Endothelial cell (in vitro differentiated cells): Measurements from ENCODE around the gene RAMP2. TPM values are rescaled to one million over a fixed set of nuclear protein-coding genes. Genes with fewer than 3 reads are reported as not detected.
A peak's percentile ranks its signal among the peaks of the same experiment; 100 is the strongest.

Experiments
- DNase-seq: peaks from one replicate; pipeline ENCODE4 v3.0.0; 2021; ENCODE audit warnings: low spot score
- H3K27ac Mint-ChIP-seq: one replicate; pipeline ENCODE4 v1.8.0; 2021; ENCODE audit warnings: mixed read lengths, inconsistent platforms; ENCODE audit not compliant: unreplicated experiment
- H3K27me3 Mint-ChIP-seq: one replicate; pipeline ENCODE4 v1.8.0; 2021; ENCODE audit warnings: mild to moderate bottlenecking, moderate library complexity, mixed read lengths, inconsistent platforms; ENCODE audit not compliant: unreplicated experiment
- H3K36me3 Mint-ChIP-seq: one replicate; pipeline ENCODE4 v1.8.0; 2021; ENCODE audit warnings: mild to moderate bottlenecking, low read depth, mixed read lengths, inconsistent platforms; ENCODE audit not compliant: unreplicated experiment
- H3K4me1 Mint-ChIP-seq: one replicate; pipeline ENCODE4 v1.8.0; 2021; ENCODE audit warnings: mild to moderate bottlenecking, mixed read lengths, inconsistent platforms; ENCODE audit not compliant: unreplicated experiment
- H3K4me3 Mint-ChIP-seq: one replicate; pipeline ENCODE4 v1.8.0; 2021; ENCODE audit warnings: mild to moderate bottlenecking, mixed read lengths, inconsistent platforms; ENCODE audit not compliant: unreplicated experiment
- H3K9me3 Mint-ChIP-seq: one replicate; pipeline ENCODE4 v1.8.0; 2021; ENCODE audit warnings: mixed read lengths, inconsistent platforms; ENCODE audit not compliant: unreplicated experiment
- long read RNA-seq: library from polyadenylated mRNA; unstranded; transcript quantifications from one replicate; pipeline ENCODE4 v2.0.0, GENCODE V29; 2020; ENCODE audit not compliant: unreplicated experiment
- total RNA-seq: library from RNA; stranded (reverse); fragmentation: NEBNext Ultra II Directional; extraction: Animal tissue kit (Norgen Biotek cat#: 25700); gene quantifications from one replicate; pipeline ENCODE4 v1.2.1, GENCODE V29; 2021; ENCODE audit not compliant: unreplicated experiment
- TF ChIP-seq, protein P1 (sequence below): fragments of 200-600 bp; sonication (generic); IDR thresholded peaks from one replicate; pipeline ENCODE4 v1.5.0; 2021; ENCODE audit warnings: antibody characterized with exemption; ENCODE audit not compliant: unreplicated experiment

RAMP2 gene, protein sequence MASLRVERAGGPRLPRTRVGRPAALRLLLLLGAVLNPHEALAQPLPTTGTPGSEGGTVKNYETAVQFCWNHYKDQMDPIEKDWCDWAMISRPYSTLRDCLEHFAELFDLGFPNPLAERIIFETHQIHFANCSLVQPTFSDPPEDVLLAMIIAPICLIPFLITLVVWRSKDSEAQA
- total RNA-seq = 630 TPM
- long read RNA-seq, transcript RAMP2-203 (3 exons, 573 nt) = minor isoform, 17 of 213 reads
- long read RNA-seq, transcript RAMP2-205 (4 exons, 858 nt) = minor isoform, 7 of 213 reads
- long read RNA-seq, transcript RAMP2-201 (4 exons, 780 nt) = major isoform, 181 of 213 reads
- long read RNA-seq, partial matches to known transcripts = 4 of 213 reads
- long read RNA-seq, other reads (novel, unspliced or antisense) = 0 of 213 reads

DNA sequence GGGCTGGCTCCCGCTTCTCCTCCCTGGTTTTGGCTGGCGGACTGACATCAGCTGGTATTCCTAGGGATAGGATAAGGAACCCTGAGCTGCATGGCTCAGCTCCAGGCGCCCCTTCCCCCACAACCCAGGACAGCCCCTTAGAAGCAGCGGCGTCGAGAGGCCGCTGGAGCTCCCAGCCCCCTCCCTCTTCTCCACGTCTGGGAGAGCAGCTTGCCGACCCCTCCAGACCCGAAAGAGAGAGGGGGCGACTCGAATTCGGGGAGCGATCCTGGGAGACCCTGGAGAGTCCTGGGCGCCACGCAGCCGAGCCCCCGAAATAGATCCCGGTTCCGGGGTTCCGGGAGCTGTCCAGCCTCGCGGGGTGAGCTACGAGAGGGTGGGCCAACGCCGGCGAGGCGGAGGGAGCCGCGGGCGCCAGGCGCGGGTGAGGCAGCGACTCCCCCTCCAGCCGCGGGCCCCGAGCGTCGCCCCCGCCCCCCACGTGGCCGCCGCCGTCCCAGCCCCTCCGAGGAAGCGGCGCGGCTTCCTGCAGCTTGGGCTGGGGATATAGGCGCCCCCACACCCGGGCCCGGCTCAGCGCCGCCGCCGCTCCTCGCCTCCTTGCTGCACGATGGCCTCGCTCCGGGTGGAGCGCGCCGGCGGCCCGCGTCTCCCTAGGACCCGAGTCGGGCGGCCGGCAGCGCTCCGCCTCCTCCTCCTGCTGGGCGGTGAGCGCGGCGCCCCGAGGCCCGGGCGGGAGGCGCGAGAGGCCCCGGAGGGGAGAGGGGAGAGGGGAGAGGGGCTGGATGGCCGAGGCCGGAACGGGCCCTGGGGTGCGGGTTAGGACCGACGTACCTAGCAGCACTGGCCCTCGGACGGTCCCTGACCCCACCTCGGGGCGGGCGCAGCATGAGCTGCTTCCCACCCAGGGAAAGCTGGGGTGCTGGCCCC is at the start of gene RAMP2:
Gene RAMP2 (plus strand): TSS at position 576 of the 930 bp plus-strand sequence. CDS start 35 bp downstream, at position 611.
- Mint-ChIP-seq H3K4me1 (peaks cover 57% of the 10 kb centered on the region), H3K27ac (peak within 1 kb of the TSS; percentile 100), H3K9me3 (no peaks in the 10 kb centered on the region), H3K36me3 (peaks cover 15% of the 10 kb centered on the region), H3K27me3 (peaks cover 13% of the 10 kb centered on the region), H3K4me3 (peak within 1 kb of the TSS; percentile 91)
- DNase-seq = peak; percentile 65
- TF ChIP-seq, protein P1, sequence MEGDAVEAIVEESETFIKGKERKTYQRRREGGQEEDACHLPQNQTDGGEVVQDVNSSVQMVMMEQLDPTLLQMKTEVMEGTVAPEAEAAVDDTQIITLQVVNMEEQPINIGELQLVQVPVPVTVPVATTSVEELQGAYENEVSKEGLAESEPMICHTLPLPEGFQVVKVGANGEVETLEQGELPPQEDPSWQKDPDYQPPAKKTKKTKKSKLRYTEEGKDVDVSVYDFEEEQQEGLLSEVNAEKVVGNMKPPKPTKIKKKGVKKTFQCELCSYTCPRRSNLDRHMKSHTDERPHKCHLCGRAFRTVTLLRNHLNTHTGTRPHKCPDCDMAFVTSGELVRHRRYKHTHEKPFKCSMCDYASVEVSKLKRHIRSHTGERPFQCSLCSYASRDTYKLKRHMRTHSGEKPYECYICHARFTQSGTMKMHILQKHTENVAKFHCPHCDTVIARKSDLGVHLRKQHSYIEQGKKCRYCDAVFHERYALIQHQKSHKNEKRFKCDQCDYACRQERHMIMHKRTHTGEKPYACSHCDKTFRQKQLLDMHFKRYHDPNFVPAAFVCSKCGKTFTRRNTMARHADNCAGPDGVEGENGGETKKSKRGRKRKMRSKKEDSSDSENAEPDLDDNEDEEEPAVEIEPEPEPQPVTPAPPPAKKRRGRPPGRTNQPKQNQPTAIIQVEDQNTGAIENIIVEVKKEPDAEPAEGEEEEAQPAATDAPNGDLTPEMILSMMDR = peak; percentile 17

DNA sequence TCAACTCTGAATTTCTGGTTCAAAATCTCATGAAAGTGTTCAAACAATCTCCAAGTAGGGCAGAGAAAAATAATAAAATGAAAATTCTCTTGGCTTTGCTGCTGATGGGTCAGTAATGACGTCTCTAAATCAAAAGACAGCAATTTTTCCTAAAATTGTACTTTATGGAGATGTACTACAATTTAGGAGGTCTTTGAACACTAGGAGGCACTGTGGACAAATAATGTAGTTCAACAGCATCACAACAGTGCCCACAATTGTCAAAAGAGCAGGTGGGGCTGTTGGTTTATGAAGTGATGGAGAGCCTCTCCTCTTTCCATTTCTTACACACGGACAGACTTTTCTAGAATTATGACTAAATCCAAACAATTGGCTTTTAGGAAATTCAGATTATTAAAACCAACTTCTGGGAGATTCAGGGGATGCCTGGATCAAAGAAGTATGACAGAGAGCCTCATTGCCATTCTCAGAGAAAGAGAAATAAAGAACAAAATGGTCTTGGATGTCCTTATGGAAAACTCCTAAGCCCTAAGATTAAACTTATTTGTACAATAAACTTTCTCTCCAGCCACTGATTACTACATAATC is 39.9 kb upstream of the RAMP2 start:
- peaks cover 25% of the 10 kb centered on the region for H3K36me3 Mint-ChIP-seq
- DNase-seq = peak; percentile 33

DNA sequence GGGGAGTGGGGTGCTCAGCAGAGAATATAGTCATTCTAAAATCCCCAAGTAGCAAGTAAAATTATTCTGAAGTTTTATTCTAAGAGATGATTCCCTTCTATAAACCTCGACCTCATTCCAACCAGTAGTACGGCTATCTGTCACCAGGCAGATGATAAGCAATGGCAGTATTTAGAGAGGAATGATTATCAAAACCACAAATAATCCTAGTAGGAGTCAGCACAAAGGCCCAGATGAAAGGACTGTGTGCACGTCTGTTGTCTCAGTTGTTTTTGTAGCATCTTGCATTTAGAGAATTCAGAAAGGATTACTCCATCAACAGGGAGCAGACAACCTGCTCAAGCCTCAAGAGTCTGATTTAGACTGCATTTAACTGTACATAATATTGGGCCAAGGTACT is 37.4 kb upstream of the RAMP2 start:
- Mint-ChIP-seq H3K27me3 (no peaks in the 10 kb centered on the region), H3K4me1 (peaks cover under 1% of the 10 kb centered on the region), H3K4me3 (no peak overlapping the region), H3K27ac (no peak overlapping the region), H3K36me3 (peaks cover 19% of the 10 kb centered on the region), H3K9me3 (no peaks in the 10 kb centered on the region)
- TF ChIP-seq, protein P1 = no peak
- no peak for DNase-seq

More for the DNA sequence above, 39.9 kb upstream of the RAMP2 start:
- Mint-ChIP-seq H3K9me3 (no peaks in the 10 kb centered on the region), H3K4me1 (peaks cover 11% of the 10 kb centered on the region), H3K27ac (no peak overlapping the region), H3K4me3 (no peak overlapping the region), H3K27me3 (peaks cover 3% of the 10 kb centered on the region)
- TF ChIP-seq, protein P1 = peak; percentile 75

DNA sequence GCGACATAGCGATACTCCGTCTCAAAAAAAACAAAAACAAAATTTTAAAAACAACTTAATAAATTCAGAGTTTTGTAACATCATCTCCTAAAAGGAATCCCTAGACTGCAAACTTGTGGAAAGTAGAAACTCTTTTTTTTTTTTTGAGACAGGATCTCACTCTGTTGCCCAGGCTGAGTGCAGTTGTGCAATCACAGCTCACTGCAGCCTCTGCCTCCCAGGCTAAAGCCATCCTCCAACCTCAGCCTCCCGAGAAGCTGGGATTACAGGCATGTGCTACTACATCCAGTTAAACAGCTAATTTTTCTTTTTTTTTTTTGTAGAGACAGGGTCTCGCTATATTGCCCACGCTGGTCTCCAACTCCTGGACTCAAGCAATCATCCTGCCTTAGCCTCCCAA is 35.9 kb upstream of the RAMP2 start:
- Mint-ChIP-seq H3K36me3 (peaks cover 17% of the 10 kb centered on the region), H3K4me3 (no peak overlapping the region), H3K27me3 (no peaks in the 10 kb centered on the region), H3K9me3 (no peaks in the 10 kb centered on the region), H3K27ac (no peak overlapping the region), H3K4me1 (no peaks in the 10 kb centered on the region)
- TF ChIP-seq, protein P1 = no peak
- DNase-seq = no peak
